ENCODE data around the gene TMEM145.

DNA sequence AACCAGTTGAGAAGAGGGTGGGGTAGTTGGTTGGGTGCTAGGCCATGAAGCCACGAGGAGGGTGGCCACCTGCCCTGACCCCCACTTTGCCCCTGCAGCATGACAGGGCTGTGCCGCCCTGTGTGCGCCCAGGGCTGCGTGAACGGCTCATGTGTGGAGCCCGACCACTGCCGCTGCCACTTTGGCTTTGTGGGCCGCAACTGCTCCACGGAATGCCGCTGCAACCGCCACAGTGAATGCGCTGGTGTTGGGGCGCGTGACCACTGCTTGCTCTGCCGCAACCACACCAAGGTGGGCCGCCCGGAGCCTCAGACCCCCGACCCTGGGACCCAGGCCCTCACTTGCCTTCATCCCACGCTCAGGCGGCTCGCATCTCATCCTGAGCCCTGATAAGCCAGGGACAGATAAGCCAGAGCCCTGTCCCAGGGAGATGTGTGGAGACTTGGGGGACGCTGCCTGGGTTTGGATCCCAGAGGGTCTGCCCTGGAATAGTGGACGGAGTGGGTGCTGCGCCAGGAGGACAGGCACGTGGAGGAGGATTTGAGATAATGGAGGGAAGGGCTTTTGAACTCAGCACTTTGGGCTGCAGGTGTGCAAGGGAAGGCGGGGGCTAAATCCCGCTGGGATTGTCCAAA, 56.4 kb downstream of the TMEM145 start:
- TF ChIP-seq, protein P1, sequence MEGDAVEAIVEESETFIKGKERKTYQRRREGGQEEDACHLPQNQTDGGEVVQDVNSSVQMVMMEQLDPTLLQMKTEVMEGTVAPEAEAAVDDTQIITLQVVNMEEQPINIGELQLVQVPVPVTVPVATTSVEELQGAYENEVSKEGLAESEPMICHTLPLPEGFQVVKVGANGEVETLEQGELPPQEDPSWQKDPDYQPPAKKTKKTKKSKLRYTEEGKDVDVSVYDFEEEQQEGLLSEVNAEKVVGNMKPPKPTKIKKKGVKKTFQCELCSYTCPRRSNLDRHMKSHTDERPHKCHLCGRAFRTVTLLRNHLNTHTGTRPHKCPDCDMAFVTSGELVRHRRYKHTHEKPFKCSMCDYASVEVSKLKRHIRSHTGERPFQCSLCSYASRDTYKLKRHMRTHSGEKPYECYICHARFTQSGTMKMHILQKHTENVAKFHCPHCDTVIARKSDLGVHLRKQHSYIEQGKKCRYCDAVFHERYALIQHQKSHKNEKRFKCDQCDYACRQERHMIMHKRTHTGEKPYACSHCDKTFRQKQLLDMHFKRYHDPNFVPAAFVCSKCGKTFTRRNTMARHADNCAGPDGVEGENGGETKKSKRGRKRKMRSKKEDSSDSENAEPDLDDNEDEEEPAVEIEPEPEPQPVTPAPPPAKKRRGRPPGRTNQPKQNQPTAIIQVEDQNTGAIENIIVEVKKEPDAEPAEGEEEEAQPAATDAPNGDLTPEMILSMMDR (IDR thresholded peaks at IDR 0.05): no peak
- no peak for TF ChIP-seq TCF7L2 (IDR thresholded peaks at IDR 0.05; ENCODE audit: low read depth, low read length)
- no peak for TF ChIP-seq POLR2AphosphoS5 (IDR thresholded peaks at IDR 0.05; ENCODE audit: low read depth, low read length)

Measured in Panc1 (cell line).